Uterus (tissue), 2 donors: ENCODE results near the gene CDC42EP4.

Source experiments
- CTCF ChIP-seq, 4 experiments: fragments of 200-600 bp in 2 of 4; fragments of 450-650 bp in 2 of 4; sonication (generic) in 2 of 4; IDR thresholded peaks; one replicate each; pipeline ENCODE4 v1.5.1; 2016 to 2019; ENCODE audit warnings: antibody characterized with exemption in 4 of 4, mild to moderate bottlenecking in 2 of 4, moderate library complexity in 1 of 4
- POLR2A ChIP-seq, 2 donors: fragments of 450-650 bp; IDR thresholded peaks; one replicate each; pipeline ENCODE4 v1.6.1; 2016; ENCODE audit warnings: antibody characterized with exemption in 2 of 2, mild to moderate bottlenecking in 1 of 2, moderate library complexity in 1 of 2

GRCh38 chr17:73290399-73291259 is 21.2 kb downstream of the CDC42EP4 start:
- TF ChIP-seq POLR2A (IDR thresholded peaks at IDR 0.05) (no peak), CTCF (IDR thresholded peaks at IDR 0.05) (no peak)
